Panc1 (cell line): Measurements from ENCODE around the gene LINGO3.

ENCODE experiments used
- CTCF ChIP-seq: fragments of 450-650 bp; IDR thresholded peaks from 2 replicates; pipeline ENCODE4 v1.5.1; 2017; ENCODE audit warnings: mild to moderate bottlenecking
- POLR2AphosphoS5 ChIP-seq: IDR thresholded peaks from 2 replicates; pipeline ENCODE4 v1.6.1; 2012; ENCODE audit warnings: mild to moderate bottlenecking, low read depth, low read length, moderate library complexity
- REST ChIP-seq, 2 experiments: IDR thresholded peaks; 2 replicates each; pipeline ENCODE4 v1.6.1; 2011 to 2012; ENCODE audit warnings: low read depth in 2 of 2, control low read depth in 1 of 2, low read length in 1 of 2, mild to moderate bottlenecking in 1 of 2, moderate library complexity in 1 of 2; ENCODE audit not compliant: insufficient read depth in 1 of 2
- TCF7L2 ChIP-seq: IDR thresholded peaks from 2 replicates; pipeline ENCODE4 v1.6.1; 2011; ENCODE audit warnings: mild to moderate bottlenecking, low read depth, low read length, inconsistent platforms

- TF ChIP-seq TCF7L2: no peak
- TF ChIP-seq CTCF: no peak
- no peak for TF ChIP-seq POLR2AphosphoS5
- TF ChIP-seq REST (IDR thresholded peaks at IDR 0.05; ENCODE audit: insufficient read depth in 1 of 2, low read depth in 2 of 2, low read length in 1 of 2): no peak
Observed at GRCh38 chr19:2317300-2317699, 9.3 kb upstream of the LINGO3 start.
